Neural progenitor cell (in vitro differentiated cells): Measurements from ENCODE around the gene UBE2D2.
"Not testable (repeated sequence)": the region's sequence is repeated elsewhere in the genome, so short reads cannot be mapped to it uniquely, and the experiment has no call there.

ENCODE experiments used
- EZH2 ChIP-seq: fragments of 200-600 bp; sonication (generic); IDR thresholded peaks from 2 replicates; pipeline ENCODE4 v1.6.1; 2017; ENCODE audit warnings: antibody characterized with exemption, mild to moderate bottlenecking, moderate library complexity
- EZH2phosphoT487 ChIP-seq: fragments of 200-600 bp; sonication (generic); IDR thresholded peaks from 2 replicates; pipeline ENCODE4 v1.6.1; 2017; ENCODE audit warnings: antibody characterized with exemption
- TF ChIP-seq, protein P1 (sequence below): fragments of 200-600 bp; sonication (generic); IDR thresholded peaks from 2 replicates; pipeline ENCODE4 v1.5.1; 2017; ENCODE audit warnings: antibody characterized with exemption, mild to moderate bottlenecking

DNA sequence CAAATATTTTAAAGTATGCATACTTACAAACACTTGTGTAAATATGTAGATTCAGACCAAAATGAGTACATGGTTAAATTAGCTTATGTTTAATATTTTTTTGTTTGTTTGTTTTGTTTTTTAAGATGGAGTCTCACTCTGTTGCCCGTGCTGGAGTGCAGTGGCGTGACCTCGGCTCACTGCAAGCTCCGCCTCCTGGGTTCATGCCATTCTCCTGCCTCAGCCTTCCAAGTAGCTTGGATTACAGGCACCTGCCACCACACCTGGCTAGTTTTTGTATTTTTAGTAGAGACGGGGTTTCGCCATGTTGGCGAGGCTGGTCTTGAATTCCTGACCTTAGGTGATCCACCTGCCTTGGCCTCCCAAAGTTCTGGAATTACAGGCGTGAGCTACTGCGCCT is 40.8 kb downstream of the UBE2D2 start:
- TF ChIP-seq, protein P1, sequence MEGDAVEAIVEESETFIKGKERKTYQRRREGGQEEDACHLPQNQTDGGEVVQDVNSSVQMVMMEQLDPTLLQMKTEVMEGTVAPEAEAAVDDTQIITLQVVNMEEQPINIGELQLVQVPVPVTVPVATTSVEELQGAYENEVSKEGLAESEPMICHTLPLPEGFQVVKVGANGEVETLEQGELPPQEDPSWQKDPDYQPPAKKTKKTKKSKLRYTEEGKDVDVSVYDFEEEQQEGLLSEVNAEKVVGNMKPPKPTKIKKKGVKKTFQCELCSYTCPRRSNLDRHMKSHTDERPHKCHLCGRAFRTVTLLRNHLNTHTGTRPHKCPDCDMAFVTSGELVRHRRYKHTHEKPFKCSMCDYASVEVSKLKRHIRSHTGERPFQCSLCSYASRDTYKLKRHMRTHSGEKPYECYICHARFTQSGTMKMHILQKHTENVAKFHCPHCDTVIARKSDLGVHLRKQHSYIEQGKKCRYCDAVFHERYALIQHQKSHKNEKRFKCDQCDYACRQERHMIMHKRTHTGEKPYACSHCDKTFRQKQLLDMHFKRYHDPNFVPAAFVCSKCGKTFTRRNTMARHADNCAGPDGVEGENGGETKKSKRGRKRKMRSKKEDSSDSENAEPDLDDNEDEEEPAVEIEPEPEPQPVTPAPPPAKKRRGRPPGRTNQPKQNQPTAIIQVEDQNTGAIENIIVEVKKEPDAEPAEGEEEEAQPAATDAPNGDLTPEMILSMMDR: not testable (repeated sequence)
- TF ChIP-seq EZH2, EZH2phosphoT487: not testable (repeated sequence)
